A673 (cell line): ENCODE measurements around the gene TRPM8. TPM values are rescaled to one million over a fixed set of nuclear protein-coding genes. Genes with fewer than 3 reads are reported as not detected.

ENCODE experiments used
- BruUV-seq: library from RNA; stranded (reverse); fragments of 400-500 nt; replicated peaks from 2 replicates; lab custom pipeline; 2021; lab: Mats Ljungman, UMichigan
- CTCF ChIA-PET: fragments of 300-600 bp; sonication (Branson Sonifier 250); formaldehyde crosslinking; loops from one replicate; lab custom pipeline; 2022; ENCODE audit warnings: antibody characterized with exemption; lab: Charles Lee
- POLR2A ChIA-PET: fragments of 300-600 bp; sonication (Branson Sonifier 250); formaldehyde crosslinking; loops from one replicate; lab custom pipeline; 2022; ENCODE audit warnings: antibody characterized with exemption; ENCODE audit not compliant: low non-redundant PET; lab: Charles Lee
- DNase-seq: peaks from one replicate; pipeline ENCODE4 v3.0.0-alpha.2; 2015; ENCODE audit warnings: low spot score
- H3K27ac ChIP-seq: fragments of 200-600 bp; sonication (generic); 2 replicates; pipeline ENCODE4 v1.5.1; 2016; ENCODE audit warnings: mixed run types, low read depth, mild to moderate bottlenecking, mixed read lengths, antibody characterized with exemption, low read length; ENCODE audit not compliant: poor library complexity, severe bottlenecking
- H3K27me3 ChIP-seq: fragments of 200-600 bp; sonication (generic); replicated peaks from 2 replicates; pipeline ENCODE4 v1.6.1; 2017; ENCODE audit warnings: mixed run types, low read depth, mild to moderate bottlenecking, mixed read lengths, antibody characterized with exemption, low read length; ENCODE audit not compliant: insufficient read depth, poor library complexity
- H3K36me3 ChIP-seq: fragments of 200-600 bp; sonication (generic); 2 replicates; pipeline ENCODE4 v1.6.1; 2016; ENCODE audit warnings: mixed run types, mild to moderate bottlenecking, mixed read lengths, antibody characterized with exemption, low read length; ENCODE audit not compliant: insufficient read depth, poor library complexity, severe bottlenecking
- H3K4me1 ChIP-seq: fragments of 200-600 bp; sonication (generic); 2 replicates; pipeline ENCODE4 v1.6.1; 2017; ENCODE audit warnings: mixed run types, mild to moderate bottlenecking, mixed read lengths, antibody characterized with exemption, low read length; ENCODE audit not compliant: insufficient read depth, poor library complexity, severe bottlenecking
- H3K4me3 ChIP-seq: fragments of 200-600 bp; sonication (generic); 2 replicates; pipeline ENCODE4 v1.5.1; 2016; ENCODE audit warnings: low read depth, mixed run types, mild to moderate bottlenecking, mixed read lengths, low read length; ENCODE audit not compliant: poor library complexity, severe bottlenecking
- H3K9me3 ChIP-seq: fragments of 200-600 bp; sonication (generic); 2 replicates; pipeline ENCODE4 v1.6.1; 2016; ENCODE audit warnings: mixed run types, low read depth, mild to moderate bottlenecking, mixed read lengths, antibody characterized with exemption, low read length; ENCODE audit not compliant: poor library complexity, severe bottlenecking
- EZH2 ChIP-seq: fragments of 200-600 bp; sonication (generic); IDR thresholded peaks from 2 replicates; pipeline ENCODE4 v1.6.1; 2017; ENCODE audit warnings: borderline replicate concordance, low read depth, mild to moderate bottlenecking, mixed read lengths, antibody characterized with exemption, low read length; ENCODE audit not compliant: poor library complexity, severe bottlenecking
- intact Hi-C: fragments of 100-400 bp; cut with micrococcal nuclease; formaldehyde crosslinking; loops from one replicate; pipeline ENCODE4 v1.10.0; 2022; ENCODE audit not compliant: unreplicated experiment
- total RNA-seq: library from RNA; stranded (reverse); gene quantifications from 2 replicates; pipeline ENCODE4 v1.2.3, GENCODE V29; 2021
- TF ChIP-seq, protein P1 (sequence below): fragments of 300-800, 200-600 bp; sonication (generic); conservative IDR thresholded peaks from 2 replicates; pipeline ENCODE4 v1.5.1; 2017; ENCODE audit warnings: low read depth, mild to moderate bottlenecking, antibody characterized with exemption, low read length, moderate library complexity, mixed read lengths

Gene TRPM8
- total RNA-seq, 1 experiment from 2014 or later: 8.9 TPM

DNA sequence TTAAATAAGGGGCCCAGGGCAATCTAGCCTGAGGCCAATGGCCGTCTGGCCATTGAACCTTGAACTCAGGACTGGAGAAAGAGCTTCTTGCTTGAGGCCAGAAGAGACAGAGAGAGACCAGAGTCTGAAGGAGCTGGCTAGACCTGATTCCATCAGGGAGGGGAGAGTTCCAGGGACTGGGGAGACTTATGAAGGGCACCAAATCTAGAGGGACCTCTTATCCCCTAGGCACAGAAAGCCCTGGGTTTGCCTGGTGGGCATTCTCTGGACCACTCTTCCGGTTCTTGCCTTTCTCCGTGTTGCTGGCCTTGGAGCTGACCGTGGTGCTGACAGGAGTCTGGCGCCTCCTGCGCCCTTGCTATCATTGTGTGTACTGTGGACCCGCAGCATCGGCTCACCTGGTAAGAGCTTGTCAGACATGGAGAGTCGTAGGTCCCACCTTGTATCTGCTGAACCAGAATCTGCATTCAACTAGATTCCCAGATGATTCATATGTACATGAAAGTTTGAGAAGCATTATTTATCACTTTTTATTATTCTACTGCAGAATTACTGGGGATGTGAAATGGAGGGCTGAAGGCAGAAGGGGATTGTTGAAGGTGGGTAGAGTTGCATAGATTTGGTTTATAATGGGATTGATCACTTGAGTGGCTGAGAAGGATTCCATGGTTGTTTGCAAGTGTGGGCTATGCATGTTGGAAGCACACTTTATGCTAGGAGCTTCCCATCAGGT, 4.3 kb upstream of the TRPM8 start:
- DNase-seq: peak; percentile 49
- H3K27me3 ChIP-seq: no peaks in the 10 kb centered on the region
- H3K9me3 ChIP-seq: no peaks in the 10 kb centered on the region
- CTCF ChIA-PET: no interaction called here
- intact Hi-C loops: no loop called here
- H3K4me1 ChIP-seq: peaks cover 6% of the 10 kb centered on the region
- no peak overlapping the region for H3K4me3 ChIP-seq
- POLR2A ChIA-PET: no interaction called here
- H3K36me3 ChIP-seq: no peaks in the 10 kb centered on the region
- no TSS peak for BruUV-seq
- H3K27ac ChIP-seq: no peak overlapping the region
- TF ChIP-seq EZH2: no peak
- TF ChIP-seq, protein P1, sequence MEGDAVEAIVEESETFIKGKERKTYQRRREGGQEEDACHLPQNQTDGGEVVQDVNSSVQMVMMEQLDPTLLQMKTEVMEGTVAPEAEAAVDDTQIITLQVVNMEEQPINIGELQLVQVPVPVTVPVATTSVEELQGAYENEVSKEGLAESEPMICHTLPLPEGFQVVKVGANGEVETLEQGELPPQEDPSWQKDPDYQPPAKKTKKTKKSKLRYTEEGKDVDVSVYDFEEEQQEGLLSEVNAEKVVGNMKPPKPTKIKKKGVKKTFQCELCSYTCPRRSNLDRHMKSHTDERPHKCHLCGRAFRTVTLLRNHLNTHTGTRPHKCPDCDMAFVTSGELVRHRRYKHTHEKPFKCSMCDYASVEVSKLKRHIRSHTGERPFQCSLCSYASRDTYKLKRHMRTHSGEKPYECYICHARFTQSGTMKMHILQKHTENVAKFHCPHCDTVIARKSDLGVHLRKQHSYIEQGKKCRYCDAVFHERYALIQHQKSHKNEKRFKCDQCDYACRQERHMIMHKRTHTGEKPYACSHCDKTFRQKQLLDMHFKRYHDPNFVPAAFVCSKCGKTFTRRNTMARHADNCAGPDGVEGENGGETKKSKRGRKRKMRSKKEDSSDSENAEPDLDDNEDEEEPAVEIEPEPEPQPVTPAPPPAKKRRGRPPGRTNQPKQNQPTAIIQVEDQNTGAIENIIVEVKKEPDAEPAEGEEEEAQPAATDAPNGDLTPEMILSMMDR: no peak

GRCh38 chr2:233915128-233915527, 2.0 kb upstream of the TRPM8 start:
- no peak for TF ChIP-seq EZH2
- TF ChIP-seq, protein P1: peak; percentile 33
- Histone ChIP-seq H3K36me3 (no peaks in the 10 kb centered on the region), H3K4me3 (no peak overlapping the region), H3K4me1 (peaks cover 6% of the 10 kb centered on the region), H3K9me3 (no peaks in the 10 kb centered on the region), H3K27me3 (no peaks in the 10 kb centered on the region), H3K27ac (no peak overlapping the region)
- CTCF ChIA-PET: interaction anchor here (0.6 kb wide), 1 partner anchor 441 kb away, joined by 3 read pairs; no protein-coding TSS in a partner anchor
- POLR2A ChIA-PET: no interaction called here
- BruUV-seq: no TSS peak
- intact Hi-C loops: no loop called here
- no peak for DNase-seq

- Histone ChIP-seq H3K4me1 (peaks cover 6% of the 10 kb centered on the region), H3K4me3 (no peak overlapping the region), H3K27me3 (no peaks in the 10 kb centered on the region), H3K9me3 (no peaks in the 10 kb centered on the region), H3K27ac (no peak overlapping the region), H3K36me3 (no peaks in the 10 kb centered on the region)
- intact Hi-C loops: no loop called here
- ChIA-PET POLR2A (interaction anchor here (0.7 kb wide), 1 partner anchor 335 kb away, joined by 6 read pairs; no protein-coding TSS in a partner anchor), CTCF (no interaction called here)
- no TSS peak for BruUV-seq
- DNase-seq: no peak
- TF ChIP-seq, protein P1: no peak
- TF ChIP-seq EZH2: no peak
Observed at GRCh38 chr2:233919319-233919718, 2.1 kb downstream of the TRPM8 start.
